Activated naive CD8-positive, alpha-beta T cell treated with anti-CD3 and anti-CD28 coated beads, Interleukin-2, amount 50 U/mL, for 16 hours (primary cell): ENCODE measurements around the gene ZSCAN4.

Source experiments
- DNase-seq: peaks from one replicate; pipeline ENCODE4 v3.0.0-alpha.2; 2020; ENCODE audit warnings: low read depth, low spot score

The ZSCAN4 gene, protein sequence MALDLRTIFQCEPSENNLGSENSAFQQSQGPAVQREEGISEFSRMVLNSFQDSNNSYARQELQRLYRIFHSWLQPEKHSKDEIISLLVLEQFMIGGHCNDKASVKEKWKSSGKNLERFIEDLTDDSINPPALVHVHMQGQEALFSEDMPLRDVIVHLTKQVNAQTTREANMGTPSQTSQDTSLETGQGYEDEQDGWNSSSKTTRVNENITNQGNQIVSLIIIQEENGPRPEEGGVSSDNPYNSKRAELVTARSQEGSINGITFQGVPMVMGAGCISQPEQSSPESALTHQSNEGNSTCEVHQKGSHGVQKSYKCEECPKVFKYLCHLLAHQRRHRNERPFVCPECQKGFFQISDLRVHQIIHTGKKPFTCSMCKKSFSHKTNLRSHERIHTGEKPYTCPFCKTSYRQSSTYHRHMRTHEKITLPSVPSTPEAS

DNA sequence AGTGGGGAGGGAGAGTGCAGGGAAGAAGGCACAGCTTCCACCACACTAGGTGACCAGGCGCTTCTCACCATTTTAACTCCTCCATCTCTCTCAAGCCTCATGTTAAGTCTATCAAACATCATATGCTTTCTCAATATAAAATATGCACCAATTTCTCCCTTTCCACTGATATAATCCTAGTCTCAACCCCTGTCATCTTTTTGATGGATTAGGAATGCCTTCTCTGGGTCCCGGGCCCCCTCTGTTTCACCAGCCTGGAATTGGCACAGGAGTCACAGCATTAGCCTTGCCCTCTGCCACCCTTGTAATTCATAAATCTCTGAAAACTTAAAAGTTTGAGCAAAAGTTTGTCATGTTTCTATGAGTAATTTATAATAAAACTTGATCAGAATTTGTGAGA, at the start of gene ZSCAN4:
TSS of gene ZSCAN4 (plus strand) at position 301 of the 400 bp plus-strand sequence. CDS start 7,211 bp downstream, outside the sequence.
- no peak for DNase-seq

DNA sequence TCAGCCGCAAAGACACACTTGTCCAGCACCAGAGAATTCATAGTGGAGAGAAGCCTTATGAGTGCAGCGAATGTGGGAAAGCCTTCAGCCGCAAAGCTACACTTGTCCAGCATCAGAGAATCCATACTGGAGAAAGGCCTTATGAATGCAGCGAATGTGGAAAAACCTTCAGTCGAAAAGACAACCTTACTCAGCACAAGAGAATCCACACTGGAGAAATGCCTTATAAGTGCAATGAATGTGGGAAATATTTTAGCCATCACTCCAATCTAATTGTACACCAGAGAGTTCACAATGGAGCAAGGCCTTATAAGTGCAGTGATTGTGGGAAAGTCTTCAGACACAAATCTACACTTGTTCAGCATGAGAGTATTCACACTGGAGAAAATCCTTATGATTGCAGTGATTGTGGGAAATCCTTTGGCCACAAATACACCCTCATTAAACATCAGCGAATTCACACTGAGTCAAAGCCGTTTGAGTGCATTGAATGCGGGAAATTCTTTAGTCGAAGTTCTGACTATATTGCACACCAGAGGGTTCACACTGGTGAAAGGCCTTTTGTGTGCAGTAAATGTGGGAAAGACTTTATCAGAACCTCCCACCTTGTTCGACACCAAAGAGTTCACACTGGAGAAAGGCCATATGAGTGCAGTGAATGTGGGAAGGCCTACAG, 47.9 kb upstream of the ZSCAN4 start:
- no peak for DNase-seq

- DNase-seq: no peak
Measured at GRCh38 chr19:57623091-57623490, 45.6 kb upstream of the ZSCAN4 start.

DNA sequence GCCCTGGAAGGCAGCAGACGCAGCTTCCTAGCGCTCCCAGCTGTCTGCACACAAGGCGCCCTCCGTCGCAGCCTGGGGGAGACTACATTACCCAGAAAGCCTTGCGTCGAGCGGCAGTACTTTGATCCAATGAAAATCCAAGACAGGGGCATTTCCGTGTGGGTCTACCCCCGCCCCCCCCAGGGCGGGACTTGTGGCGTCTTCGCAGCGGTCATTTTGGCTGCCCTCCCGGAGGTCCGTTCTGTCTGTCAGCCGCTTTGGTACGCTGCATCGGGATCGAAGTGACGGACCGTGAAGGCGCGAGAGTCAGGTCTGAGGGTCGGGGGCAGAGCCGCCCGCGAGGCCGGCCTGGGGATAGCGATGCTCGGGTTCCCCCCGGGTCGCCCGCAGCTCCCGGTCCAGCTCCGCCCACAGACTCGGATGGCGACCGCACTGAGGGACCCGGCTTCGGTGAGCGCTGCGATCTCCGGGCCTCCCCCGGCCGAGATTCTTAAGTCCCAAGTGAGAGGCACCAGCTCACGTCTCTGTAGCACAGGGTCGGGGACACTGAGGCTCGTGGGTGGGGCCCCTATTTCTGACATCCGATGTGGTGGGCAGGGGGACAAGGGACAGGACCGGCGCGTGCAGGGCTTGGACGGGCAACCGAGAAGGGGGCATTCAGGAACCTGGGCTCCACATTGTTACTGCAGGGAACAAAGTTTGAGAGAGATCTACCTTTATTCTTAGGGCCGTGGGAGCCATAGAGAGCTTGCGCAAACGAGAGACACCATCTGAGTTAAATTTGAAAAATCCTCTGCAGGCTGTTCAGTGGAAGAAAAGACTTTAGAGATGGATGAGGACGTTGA, 35.5 kb upstream of the ZSCAN4 start, which contains the start of gene ZNF211:
TSS of gene ZNF211 (plus strand) at position 182 of the 845 bp plus-strand sequence. CDS start at position 361, 179 bp downstream.
- peak; percentile 68 for DNase-seq

- DNase-seq: no peak
Measured at GRCh38 chr19:57633832-57634131, 35.0 kb upstream of the ZSCAN4 start.

- DNase-seq: no peak
Measured at GRCh38 chr19:57637379-57637778, 31.4 kb upstream of the ZSCAN4 start.

DNA sequence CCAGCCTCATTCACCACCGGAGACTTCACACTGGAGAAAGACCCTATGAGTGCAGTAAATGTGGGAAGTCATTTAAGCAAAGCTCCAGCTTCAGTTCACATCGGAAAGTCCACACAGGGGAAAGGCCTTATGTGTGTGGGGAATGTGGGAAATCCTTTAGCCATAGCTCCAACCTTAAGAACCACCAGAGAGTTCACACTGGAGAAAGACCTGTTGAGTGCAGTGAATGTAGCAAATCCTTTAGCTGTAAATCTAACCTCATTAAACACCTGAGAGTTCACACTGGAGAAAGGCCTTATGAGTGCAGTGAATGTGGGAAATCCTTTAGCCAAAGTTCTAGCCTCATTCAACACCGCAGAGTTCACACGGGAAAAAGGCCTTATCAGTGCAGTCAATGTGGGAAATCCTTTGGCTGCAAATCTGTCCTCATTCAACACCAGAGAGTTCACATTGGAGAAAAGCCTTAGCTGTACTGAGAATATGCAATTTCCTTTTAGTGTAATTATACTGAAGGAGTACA, 27.0 kb upstream of the ZSCAN4 start:
- no peak for DNase-seq

DNA sequence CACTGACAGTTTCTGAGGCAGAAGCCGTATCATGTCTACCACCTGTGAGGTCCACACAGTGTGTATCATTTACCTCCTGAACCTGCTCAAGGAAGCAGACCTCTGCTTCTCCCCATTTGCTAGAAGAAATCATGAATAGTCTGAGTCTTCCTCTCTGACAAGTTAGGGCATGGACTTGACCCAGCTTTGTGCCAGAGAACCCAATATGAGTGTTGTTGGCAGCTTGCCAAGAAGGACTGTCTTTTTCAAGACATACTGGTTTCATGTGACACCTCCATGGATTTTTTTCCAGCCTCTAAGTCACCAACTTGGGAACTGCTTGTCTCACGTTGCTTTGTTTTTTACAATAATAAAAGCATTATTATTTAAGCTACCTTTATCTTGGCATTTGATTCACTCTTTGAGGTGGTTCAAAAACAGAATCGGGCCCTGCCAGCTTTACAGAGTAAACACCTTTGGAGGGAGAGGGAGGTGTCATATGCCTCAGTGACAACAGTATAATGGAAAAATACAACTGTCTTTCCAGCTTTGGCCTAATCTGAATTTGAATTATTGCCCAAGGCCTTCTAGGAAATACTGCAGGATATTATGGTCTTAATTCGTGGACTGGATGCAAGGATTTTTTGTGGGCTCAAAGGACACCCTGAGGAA, 26.2 kb upstream of the ZSCAN4 start:
- DNase-seq: no peak

- DNase-seq: no peak
Measured at GRCh38 chr19:57643734-57644133, 25.0 kb upstream of the ZSCAN4 start.

- DNase-seq: no peak
Measured at GRCh38 chr19:57648331-57649003, 20.3 kb upstream of the ZSCAN4 start.

DNA sequence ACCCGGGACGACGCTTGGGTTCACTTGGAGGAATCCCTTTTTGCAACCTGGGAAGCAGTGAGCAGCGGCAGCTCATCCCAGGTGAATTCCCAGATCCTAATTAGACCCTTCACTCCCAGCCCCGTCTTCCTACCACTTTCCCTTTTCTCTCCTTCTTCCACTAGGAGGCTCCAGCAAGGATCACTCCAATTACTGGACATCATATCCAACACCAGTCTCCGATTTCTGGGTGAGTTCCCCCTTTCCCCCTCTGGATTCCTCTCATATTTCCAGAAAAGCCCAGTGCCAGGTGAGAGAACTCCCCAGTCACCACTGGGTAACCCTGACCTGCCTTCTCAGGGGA, 17.1 kb upstream of the ZSCAN4 start:
- DNase-seq: no peak

DNA sequence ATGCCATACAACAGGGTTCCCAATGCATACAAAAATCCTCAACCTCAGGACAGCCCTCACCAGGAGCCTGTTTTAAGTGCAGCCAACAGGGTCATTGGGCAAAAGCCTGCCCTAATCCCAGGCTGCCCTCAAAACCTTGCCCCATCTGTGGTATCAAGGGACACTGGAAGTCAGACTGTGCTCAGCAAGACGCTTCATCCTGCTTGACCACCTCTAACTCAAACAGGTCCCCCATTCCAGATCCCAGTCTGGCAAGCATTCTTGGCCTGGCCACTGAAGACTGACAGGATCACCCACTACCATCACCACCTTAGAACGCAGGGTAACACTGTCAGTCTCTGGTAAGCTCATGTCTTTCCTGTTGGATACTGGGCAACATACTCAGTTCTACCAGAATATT, 15.0 kb upstream of the ZSCAN4 start:
- no peak for DNase-seq

- no peak for DNase-seq
Measured at GRCh38 chr19:57655443-57655842, 13.3 kb upstream of the ZSCAN4 start.

GRCh38 chr19:57656346-57656745, 12.4 kb upstream of the ZSCAN4 start:
- no peak for DNase-seq

DNA sequence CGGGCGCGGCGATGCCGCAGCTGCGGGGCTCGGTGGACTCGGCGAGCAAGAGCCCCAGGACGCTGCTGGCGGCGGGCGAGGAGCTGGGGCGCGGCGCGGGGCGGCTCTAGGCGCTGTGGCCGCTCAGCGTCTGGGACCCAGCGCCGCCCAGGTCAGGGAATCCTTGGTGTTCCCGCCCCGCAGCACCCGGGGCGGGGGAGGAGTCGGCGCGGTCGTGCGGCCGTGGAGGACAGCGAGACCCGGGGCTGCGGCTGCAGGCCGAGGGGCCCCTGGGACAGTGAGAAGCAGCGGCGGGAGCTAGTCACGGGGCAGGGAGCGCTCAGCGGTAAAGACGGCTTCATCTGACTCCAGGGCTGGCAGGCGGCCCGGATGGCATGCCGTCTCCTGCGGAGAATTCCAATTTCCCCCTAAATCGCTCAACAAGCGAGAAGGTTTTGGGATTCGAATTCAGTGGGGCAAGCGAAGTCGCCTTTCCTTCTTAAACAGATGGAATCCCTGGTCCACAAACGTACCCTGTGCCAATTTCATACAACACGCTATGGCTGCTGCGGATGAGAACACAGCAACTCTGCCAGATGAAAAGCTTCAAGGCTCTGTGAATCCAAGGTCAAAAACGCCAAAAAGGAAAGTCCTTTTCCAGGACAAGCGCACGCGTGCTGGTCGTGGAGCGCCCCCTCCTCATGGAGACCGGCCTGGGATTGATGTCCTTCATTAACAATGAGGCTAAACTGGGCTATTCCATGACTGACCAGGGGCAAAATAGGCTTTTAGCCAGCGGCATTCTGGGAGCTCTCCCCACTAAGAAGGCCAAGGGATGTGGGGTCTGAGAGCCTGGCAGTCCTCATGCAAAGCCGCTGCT, 4.2 kb upstream of the ZSCAN4 start:
- no peak for DNase-seq

GRCh38 chr19:57665261-57665806, 3.4 kb upstream of the ZSCAN4 start:
- DNase-seq: no peak

DNA sequence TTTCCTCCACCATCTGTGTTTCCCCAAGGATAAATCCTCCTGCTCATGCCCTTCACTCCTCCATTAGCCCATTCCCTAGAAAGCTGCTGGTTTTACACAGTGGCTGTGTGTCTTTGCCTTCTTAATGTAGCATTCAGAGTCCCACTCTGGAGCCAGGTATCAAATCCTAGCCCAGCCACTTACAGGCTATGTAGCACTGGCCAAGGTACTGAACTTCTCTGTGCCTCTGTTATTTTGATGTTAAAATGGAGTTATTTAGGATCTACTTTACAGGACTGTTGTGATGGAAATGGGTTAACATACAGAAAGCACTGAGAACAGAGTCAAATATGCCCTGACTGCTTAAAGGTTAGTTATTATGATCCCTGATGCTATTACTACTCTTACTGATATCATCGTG, 1.5 kb upstream of the ZSCAN4 start:
- no peak for DNase-seq

DNA sequence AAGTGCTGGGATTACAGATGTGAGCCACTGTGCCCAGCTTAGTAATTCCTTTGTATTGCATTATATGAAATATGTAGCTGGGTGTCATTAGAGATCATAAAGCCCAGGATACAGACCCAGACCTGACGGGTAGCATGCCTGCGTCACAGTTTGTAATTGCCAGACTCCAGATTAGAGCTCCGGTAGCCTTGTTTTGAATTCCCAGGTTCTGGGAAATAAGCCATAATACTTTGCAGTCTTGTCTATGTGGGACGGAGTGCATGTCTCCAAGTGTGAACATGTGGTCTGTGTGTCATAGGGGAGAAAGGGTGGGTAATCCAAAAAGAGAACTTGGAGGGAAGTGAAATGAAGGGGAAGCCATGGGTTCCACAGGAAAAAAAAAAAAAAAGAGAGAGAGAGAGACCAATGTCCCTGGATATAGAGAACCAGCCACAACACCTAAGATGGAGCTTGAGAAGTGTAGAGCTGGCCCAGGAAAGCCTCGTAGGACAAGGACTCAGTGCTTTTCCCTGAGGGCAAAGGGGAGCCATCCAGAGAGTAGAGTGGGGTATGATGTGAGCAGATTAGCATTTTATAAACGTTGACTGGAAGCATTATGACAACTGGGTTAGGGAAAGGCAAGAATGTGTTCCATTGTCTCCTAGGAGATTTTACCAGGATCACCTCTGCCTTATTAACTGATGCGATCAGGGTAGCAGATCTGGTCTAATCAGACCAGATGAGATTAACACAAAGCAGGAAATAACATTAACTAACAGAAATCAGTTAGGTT, 2.6 kb downstream of the ZSCAN4 start:
- no peak for DNase-seq

GRCh38 chr19:57672466-57672865, 3.7 kb downstream of the ZSCAN4 start:
- DNase-seq: no peak
